Measurements from ENCODE around the gene SORCS2. TPM values are rescaled to one million over a fixed set of nuclear protein-coding genes. Genes with fewer than 3 reads are reported as not detected.

SORCS2 gene
- total and polyA plus RNA-seq, 2 of the 8 experiments (the other 6 are each of a cell fraction or from before 2014, with no cell fraction given), result 0.36 to 1.8 TPM

DNA sequence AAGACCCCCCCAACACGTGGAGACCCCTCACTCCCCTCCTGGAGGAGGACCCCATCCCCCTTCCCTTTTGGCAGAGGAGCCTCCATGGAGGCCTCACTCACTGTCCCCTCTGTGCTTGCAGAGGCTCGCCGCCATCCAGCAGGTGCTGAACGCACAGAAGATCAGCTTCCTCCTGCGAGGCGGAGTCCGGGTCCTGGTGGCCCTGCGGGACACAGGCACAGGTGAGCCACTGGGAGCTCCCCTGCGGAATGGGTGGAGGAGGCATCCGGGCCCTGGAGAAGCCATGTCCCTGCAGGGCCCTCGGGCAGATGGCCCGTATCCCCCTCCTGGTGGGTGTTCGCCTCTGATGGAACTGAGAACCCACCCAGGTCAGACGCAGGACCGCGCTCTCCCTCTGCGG, 540.9 kb downstream of the SORCS2 start:
- no peaks in the 10 kb centered on the region for H3K79me1 ChIP-seq (ENCODE audit: low read depth, low read length)
- no peak overlapping the region for H3K23ac ChIP-seq (ENCODE audit: insufficient read length)
- H2BK20ac ChIP-seq (ENCODE audit: low read length), result no peak overlapping the region
- no peak overlapping the region for H2BK15ac ChIP-seq (ENCODE audit: low read length)
- H3K56ac ChIP-seq (replicated peaks; ENCODE audit: insufficient read length, low read depth, low read length), result no peak overlapping the region
- no peak overlapping the region for H3K4me3 ChIP-seq (ENCODE audit: extremely low read depth in 1 of 4, insufficient read depth in 2 of 4, low read depth in 3 of 4, low read length in 4 of 4)
- 87% methylated on average over 12 of the region's 17 CpGs; no CpG with 5 or more reads in 1 of the 2 experiments for WGBS, 2 experiments (ENCODE audit: extremely low coverage in 1 of 2, insufficient coverage in 1 of 2, insufficient read length in 1 of 2, insufficient replicate concordance in 2 of 2, low coverage in 1 of 2, low lambda C conversion rate in 2 of 2, missing lambda C conversion rate in 1 of 2)
- no peak overlapping the region; the same call in 1 of the 2 replicates for H3K18ac ChIP-seq (ENCODE audit: extremely low read depth, low read length)
- H4K8ac ChIP-seq (ENCODE audit: extremely low read depth, insufficient read depth, low read length), result no peak overlapping the region
- H3K9me3 ChIP-seq (ENCODE audit: insufficient read depth in 2 of 2, low read depth in 1 of 2, low read length in 1 of 2), result no peaks in the 10 kb centered on the region
- H3K27me3 ChIP-seq (replicated peaks in 1 of 4; ENCODE audit: control insufficient read depth in 3 of 4, extremely low read depth in 1 of 4, insufficient read depth in 3 of 4, low read length in 3 of 4), result 0 out of 7 replicates have a peak, but pooled peaks cover 0 to 2% (median 0%) of the 10 kb centered on the region in 4 experiments
- H3K36me3 ChIP-seq (ENCODE audit: control insufficient read depth in 2 of 4, insufficient read depth in 4 of 4, low read length in 3 of 4), result no peaks in the 10 kb centered on the region
- no peaks in the 10 kb centered on the region for H3K79me2 ChIP-seq (ENCODE audit: control insufficient read depth in 1 of 2, insufficient read depth in 2 of 2, low read length in 2 of 2)
- H3K4me1 ChIP-seq (replicated peaks in 1 of 4; ENCODE audit: control insufficient read depth in 3 of 4, insufficient read depth in 4 of 4, low read length in 3 of 4), result no peaks in the 10 kb centered on the region; a peak in 2 of 7 replicates
- H3K14ac ChIP-seq (ENCODE audit: insufficient read length), result no peak overlapping the region
- H2BK12ac ChIP-seq (ENCODE audit: low read depth, low read length), result no peak overlapping the region
- ChIA-PET CTCF (ENCODE audit: partially characterized antibody) (interaction anchor here (1.2 to 1.6 kb wide), 2 partner anchors 11 to 13 kb away, joined by 5 to 6 read pairs; no protein-coding TSS in a partner anchor), POLR2A (ENCODE audit: partially characterized antibody) (no interaction called here)
- no peak overlapping the region for H2AK5ac ChIP-seq (ENCODE audit: low read depth, low read length)
- H2BK120ac ChIP-seq (replicated peaks; ENCODE audit: low read depth, low read length), result no peak overlapping the region
- H4K5ac ChIP-seq (ENCODE audit: insufficient read length, low read depth, low read length), result no peak overlapping the region
- no peak overlapping the region for H3K27ac ChIP-seq (ENCODE audit: low read depth, low read length)
- no peak overlapping the region for H3K9ac ChIP-seq (replicated peaks in 1 of 4; ENCODE audit: extremely low read depth in 1 of 4, low read depth in 3 of 4, low read length in 3 of 4)
- no peak overlapping the region for H2AFZ ChIP-seq (ENCODE audit: low read length)
- no peak overlapping the region for H2BK5ac ChIP-seq (ENCODE audit: low read depth, low read length)
- no peak overlapping the region for H3K4me2 ChIP-seq (ENCODE audit: insufficient read depth in 1 of 2, low read depth in 2 of 2, low read length in 2 of 2)
- no peaks in the 10 kb centered on the region for H3K23me2 ChIP-seq (ENCODE audit: low read depth, low read length)
- H4K20me1 ChIP-seq (replicated peaks in 1 of 2; ENCODE audit: control insufficient read depth in 1 of 2, insufficient read depth in 2 of 2, low read length in 2 of 2), result peaks cover 0 to 3% of the 10 kb centered on the region in 2 experiments
- no peak overlapping the region for H4K91ac ChIP-seq (replicated peaks; ENCODE audit: insufficient read length, low read length)
- DNase-seq (ENCODE audit: low read depth in 1 of 2, low spot score in 2 of 2) (no peak), FAIRE-seq (no peak)
- H3K4ac ChIP-seq (replicated peaks; ENCODE audit: insufficient read length, low read depth, low read length), result no peak overlapping the region
- TF ChIP-seq BCL11A (IDR thresholded peaks at IDR 0.05; ENCODE audit: low read depth in 2 of 2, low read length in 2 of 2) (no peak), CBX5 (IDR thresholded peaks at IDR 0.05; ENCODE audit: low read depth, low read length) (no peak), JUN (IDR thresholded peaks at IDR 0.05; ENCODE audit: low read depth, low read length) (no peak), CEBPB (IDR thresholded peaks at IDR 0.05; ENCODE audit: low read depth, low read length) (no peak), KDM4A (IDR thresholded peaks at IDR 0.05; ENCODE audit: low read depth, low read length, severe bottlenecking) (no peak), SP2 (IDR thresholded peaks at IDR 0.05; ENCODE audit: low read length) (no peak), CHD1 (IDR thresholded peaks at IDR 0.05; ENCODE audit: low read depth, low read length) (no peak), RAD21 (IDR thresholded peaks at IDR 0.05 in 1 of 2, conservative IDR thresholded peaks at IDR 0.05 in 1 of 2; ENCODE audit: low read depth in 2 of 2, low read length in 2 of 2) (no peak), FOSL1 (IDR thresholded peaks at IDR 0.05; ENCODE audit: insufficient read depth, low read depth, low read length) (no peak), MAFK (IDR thresholded peaks at IDR 0.05; ENCODE audit: low read depth, low read length) (no peak), BRCA1 (IDR thresholded peaks at IDR 0.05; ENCODE audit: low read depth, low read length) (no peak)
- TF ChIP-seq, protein P1, sequence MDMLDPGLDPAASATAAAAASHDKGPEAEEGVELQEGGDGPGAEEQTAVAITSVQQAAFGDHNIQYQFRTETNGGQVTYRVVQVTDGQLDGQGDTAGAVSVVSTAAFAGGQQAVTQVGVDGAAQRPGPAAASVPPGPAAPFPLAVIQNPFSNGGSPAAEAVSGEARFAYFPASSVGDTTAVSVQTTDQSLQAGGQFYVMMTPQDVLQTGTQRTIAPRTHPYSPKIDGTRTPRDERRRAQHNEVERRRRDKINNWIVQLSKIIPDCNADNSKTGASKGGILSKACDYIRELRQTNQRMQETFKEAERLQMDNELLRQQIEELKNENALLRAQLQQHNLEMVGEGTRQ (IDR thresholded peaks at IDR 0.05; ENCODE audit: low read length), result no peak
- TF ChIP-seq, protein P2, sequence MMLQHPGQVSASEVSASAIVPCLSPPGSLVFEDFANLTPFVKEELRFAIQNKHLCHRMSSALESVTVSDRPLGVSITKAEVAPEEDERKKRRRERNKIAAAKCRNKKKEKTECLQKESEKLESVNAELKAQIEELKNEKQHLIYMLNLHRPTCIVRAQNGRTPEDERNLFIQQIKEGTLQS (IDR thresholded peaks at IDR 0.05; ENCODE audit: insufficient read depth, low read depth, low read length), result no peak
